K562 (cell line): ENCODE results near the gene OSBPL3. TPM values are rescaled to one million over a fixed set of nuclear protein-coding genes. Genes with fewer than 3 reads are reported as not detected.

Source experiments
- ATAC-seq: fragments of 200-7000 bp; cut with Tn5 transposase; 3 replicates; pipeline ENCODE4 v1.9.1; 2020; ENCODE audit warnings: moderate library complexity
- BruUV-seq: library from RNA; stranded (reverse); fragments of 400-500 nt; replicated peaks from 2 replicates; lab custom pipeline; 2021; lab: Mats Ljungman, UMichigan
- CTCF ChIA-PET: fragments of 300-600 bp; formaldehyde crosslinking; extraction: SDS; loops from one replicate; lab custom pipeline; 2021; ENCODE audit warnings: low intra/inter-chr PET ratio; lab: Yijun Ruan, JAX
- POLR2A ChIA-PET: fragments of 300-600, 350-650 bp; sonication (Branson Sonifier 250); formaldehyde crosslinking; extraction: SDS; loops from one replicate; lab custom pipeline; 2021; ENCODE audit warnings: antibody characterized with exemption, inconsistent platforms; lab: Yijun Ruan, JAX
- DNase-seq, 4 experiments: peaks; one replicate each; pipeline versions ENCODE4 v3.0.0 to v3.0.0-alpha.2; 2011 to 2018; ENCODE audit warnings: low spot score in 3 of 4, mixed read lengths in 3 of 4; ENCODE audit errors: extremely low read depth in 1 of 4
- FAIRE-seq: peaks from 2 replicates; lab custom pipeline; 2011; peaks lifted over from hg19 to GRCh38; lab: Jason Lieb, UNC
- H2AFZ ChIP-seq: 2 replicates; pipeline ENCODE4 v1.6.0; 2011; ENCODE audit warnings: low read depth, low read length, control low read depth, inconsistent platforms
- H3K27ac ChIP-seq: fragments of 200-600 bp; 3 replicates; pipeline ENCODE4 v1.8.0; 2011; ENCODE audit warnings: low read depth, mild to moderate bottlenecking, control low read depth, inconsistent platforms, low read length, moderate library complexity, mixed read lengths; ENCODE audit errors: extremely low read depth
- H3K27me3 ChIP-seq, 2 experiments: fragments of 300-600 bp in 1 of 2; 2 replicates in 1 of 2; 3 replicates in 1 of 2; pipeline versions ENCODE4 v1.6.0 to v1.8.0; 2011; ENCODE audit warnings: inconsistent platforms in 2 of 2, low read length in 2 of 2, mild to moderate bottlenecking in 1 of 2, mixed read lengths in 1 of 2, moderate library complexity in 1 of 2; ENCODE audit not compliant: control insufficient read depth in 2 of 2, insufficient read depth in 2 of 2
- H3K36me3 ChIP-seq: fragments of 300-600 bp; 3 replicates; pipeline ENCODE4 v1.8.0; 2011; ENCODE audit warnings: mild to moderate bottlenecking, low read length, inconsistent platforms; ENCODE audit not compliant: control insufficient read depth, insufficient read depth
- H3K4me1 ChIP-seq, 2 experiments: fragments of 200-600 bp in 1 of 2; replicated peaks in 1 of 2; 2 replicates in 1 of 2; 3 replicates in 1 of 2; pipeline versions ENCODE4 v1.5.1 to v1.8.0; 2011; ENCODE audit warnings: inconsistent platforms in 2 of 2, low read length in 2 of 2, mild to moderate bottlenecking in 1 of 2, mixed read lengths in 1 of 2, moderate library complexity in 1 of 2; ENCODE audit not compliant: control insufficient read depth in 2 of 2, insufficient read depth in 2 of 2
- H3K4me2 ChIP-seq: 2 replicates; pipeline ENCODE4 v1.6.1; 2011; ENCODE audit warnings: low read length, control low read depth, inconsistent platforms, mixed read lengths; ENCODE audit not compliant: insufficient read depth
- H3K4me3 ChIP-seq: fragments of 200-600 bp; sonication (generic), shearing (Covaris generic); 2 replicates; pipeline ENCODE4 v1.5.1; 2016; ENCODE audit warnings: control low read depth, inconsistent platforms
- H3K79me2 ChIP-seq: fragments of 200-600 bp; 3 replicates; pipeline ENCODE4 v1.8.0; 2011; ENCODE audit warnings: low read length, inconsistent platforms; ENCODE audit not compliant: control insufficient read depth, insufficient read depth
- H3K9ac ChIP-seq, 2 experiments: 2 replicates each; pipeline versions ENCODE4 v1.6.0 to v1.6.1; 2011; ENCODE audit warnings: low read depth in 2 of 2, low read length in 2 of 2, control low read depth in 1 of 2, inconsistent platforms in 1 of 2, mild to moderate bottlenecking in 1 of 2, mixed read lengths in 1 of 2; ENCODE audit not compliant: insufficient read depth in 1 of 2
- H3K9me1 ChIP-seq: one replicate; pipeline ENCODE4 v1.6.0; 2011; ENCODE audit warnings: inconsistent platforms, mild to moderate bottlenecking, low read length, moderate library complexity; ENCODE audit not compliant: control insufficient read depth, insufficient read depth
- H3K9me3 ChIP-seq: replicated peaks from 2 replicates; pipeline ENCODE4 v1.5.1; 2011; ENCODE audit warnings: low read depth, low read length, inconsistent platforms; ENCODE audit not compliant: control insufficient read depth, insufficient read depth
- H4K20me1 ChIP-seq: replicated peaks from 2 replicates; pipeline ENCODE4 v1.6.1; 2011; ENCODE audit warnings: low read length, inconsistent platforms, mixed read lengths; ENCODE audit not compliant: control insufficient read depth, insufficient read depth
- MCM5 ChIP-seq: fragments of 450-650 bp; IDR thresholded peaks from 2 replicates; pipeline ENCODE4 v1.6.1; 2016; ENCODE audit warnings: low read depth
- NFXL1 ChIP-seq: fragments of 450-650 bp; formaldehyde crosslinking; IDR thresholded peaks from 2 replicates; pipeline ENCODE4 v1.4.0; 2021; ENCODE audit warnings: mild to moderate bottlenecking
- RBFOX2 ChIP-seq: fragments of 200-400 bp; formaldehyde crosslinking; IDR thresholded peaks from 2 replicates; pipeline ENCODE4 v1.6.1; 2017; ENCODE audit warnings: low read depth, mild to moderate bottlenecking, low read length, moderate library complexity
- RBM34 ChIP-seq: fragments of 200-400 bp; formaldehyde crosslinking; IDR thresholded peaks from 2 replicates; pipeline ENCODE4 v1.6.1; 2018; ENCODE audit warnings: low read length, borderline replicate concordance; ENCODE audit not compliant: insufficient read depth
- RFX5 ChIP-seq: IDR thresholded peaks from 2 replicates; pipeline ENCODE4 v1.6.1; 2011; ENCODE audit warnings: low read depth, mild to moderate bottlenecking, improper control_type of control experiment, low read length
- SLC30A9 ChIP-seq: fragments of 250-450 bp; sonication (Bioruptor Pico); IDR thresholded peaks from 2 replicates; pipeline ENCODE4 v1.8.0; 2022; ENCODE audit warnings: mild to moderate bottlenecking, moderate library complexity
- SRF ChIP-seq, 2 experiments: fragments of 250-450, 450-650 bp in 1 of 2; sonication (Bioruptor Pico) in 1 of 2; sonication (generic) in 1 of 2; formaldehyde crosslinking; IDR thresholded peaks; 2 replicates each; pipeline versions ENCODE4 v1.5.0 to v1.5.1; 2020 to 2022; ENCODE audit warnings: mild to moderate bottlenecking in 1 of 2, missing genetic modification reagents in 1 of 2
- STAT5A ChIP-seq: IDR thresholded peaks from 2 replicates; pipeline ENCODE4 v1.6.1; 2012; ENCODE audit warnings: low read length, inconsistent platforms, borderline replicate concordance
- TAF9B ChIP-seq: fragments of 450-650 bp; IDR thresholded peaks from 2 replicates; pipeline ENCODE4 v1.6.1; 2018; ENCODE audit warnings: mild to moderate bottlenecking; ENCODE audit not compliant: partially characterized antibody
- XRCC5 ChIP-seq: fragments of 200-400 bp; formaldehyde crosslinking; IDR thresholded peaks from 2 replicates; pipeline ENCODE4 v1.6.1; 2017; ENCODE audit warnings: low read depth, mild to moderate bottlenecking, low read length
- ZNF184 ChIP-seq: sonication (generic); formaldehyde crosslinking; IDR thresholded peaks from 2 replicates; pipeline ENCODE4 v1.5.0; 2020; ENCODE audit warnings: missing genetic modification reagents
- ZSCAN32 ChIP-seq: fragments of 450-650 bp; formaldehyde crosslinking; IDR thresholded peaks from 2 replicates; pipeline ENCODE4 v1.4.0; 2020; ENCODE audit warnings: mild to moderate bottlenecking, moderate library complexity
- WGBS: fragments of 100-300 bp; shearing (Covaris generic); methylation state at CpG from one replicate; pipeline ENCODE4 v1.1.6; 2016; ENCODE audit warnings: low coverage, mixed read lengths; ENCODE audit not compliant: insufficient coverage; ENCODE audit errors: missing lambda C conversion rate; 5-methylcytosine and 5-hydroxymethylcytosine counted together
- in situ Hi-C: fragments of 300-500 bp; cut with MboI; formaldehyde crosslinking; loops from 4 replicates; pipeline ENCODE4 v1.15.0; 2018; ENCODE audit warnings: inconsistent platforms, mixed read lengths
- intact Hi-C: fragments of 100-400 bp; cut with micrococcal nuclease; formaldehyde crosslinking; loops from 2 replicates; pipeline ENCODE4 v1.14.2; 2022
- polyA plus RNA-seq, 8 experiments: library from polyadenylated mRNA; depleted of rRNA in 4 of 8; stranded (reverse) in 5 of 8; unstranded in 3 of 8; fragments of >200 nt; fragmentation: Nextera tagmentation in 2 of 8; fragmentation: Illumina TruSeq in 1 of 8; extraction: Ambion mirVana in 2 of 8; extraction: Trizol in 1 of 8; gene quantifications; 2 replicates each; pipeline versions ENCODE4 v1.2.1 to v1.2.3, GENCODE V29; 2011 to 2014; ENCODE audit warnings: inconsistent platforms in 1 of 8, missing spikeins in 1 of 8
- total RNA-seq, 7 experiments: library from RNA; depleted of rRNA in 6 of 7; stranded (reverse); fragments of >200 nt in 6 of 7; fragmentation: Illumina TruSeq in 2 of 7; extraction: Trizol in 2 of 7; gene quantifications; 2 replicates each; pipeline versions ENCODE4 v1.2.1 to v1.2.3, GENCODE V29; 2011 to 2021; ENCODE audit warnings: low replicate concordance in 1 of 7
- TF ChIP-seq, protein P1 (sequence below), 2 experiments: fragments of 450-650 bp in 1 of 2; IDR thresholded peaks; 2 replicates each; pipeline ENCODE4 v1.6.1; 2011 to 2017; ENCODE audit warnings: low read depth in 2 of 2, antibody characterized with exemption in 1 of 2, borderline replicate concordance in 1 of 2, low read length in 1 of 2, mild to moderate bottlenecking in 1 of 2, mixed read lengths in 1 of 2; ENCODE audit not compliant: control insufficient read depth in 1 of 2
- TF ChIP-seq, protein P2 (sequence below): sonication (generic); formaldehyde crosslinking; IDR thresholded peaks from 2 replicates; pipeline ENCODE4 v1.8.0; 2022; ENCODE audit warnings: missing genetic modification reagents, mild to moderate bottlenecking, moderate library complexity, borderline replicate concordance
- TF ChIP-seq, protein P3 (sequence below): fragments of 250-450 bp; sonication (Bioruptor Pico); IDR thresholded peaks from 2 replicates; pipeline ENCODE4 v1.5.0; 2020; ENCODE audit warnings: mild to moderate bottlenecking
- TF ChIP-seq, protein P4 (sequence below), 2 experiments: fragments of 450-650 bp; conservative IDR thresholded peaks; 2 replicates each; pipeline ENCODE4 v1.6.1; 2017; ENCODE audit warnings: mild to moderate bottlenecking in 2 of 2, moderate library complexity in 2 of 2

Gene OSBPL3
- total and polyA plus RNA-seq, 9 of the 15 experiments (the other 6 are each of a cell fraction or from before 2014, with no cell fraction given), result 4.8 to 37.2 (median 26.5) TPM

DNA sequence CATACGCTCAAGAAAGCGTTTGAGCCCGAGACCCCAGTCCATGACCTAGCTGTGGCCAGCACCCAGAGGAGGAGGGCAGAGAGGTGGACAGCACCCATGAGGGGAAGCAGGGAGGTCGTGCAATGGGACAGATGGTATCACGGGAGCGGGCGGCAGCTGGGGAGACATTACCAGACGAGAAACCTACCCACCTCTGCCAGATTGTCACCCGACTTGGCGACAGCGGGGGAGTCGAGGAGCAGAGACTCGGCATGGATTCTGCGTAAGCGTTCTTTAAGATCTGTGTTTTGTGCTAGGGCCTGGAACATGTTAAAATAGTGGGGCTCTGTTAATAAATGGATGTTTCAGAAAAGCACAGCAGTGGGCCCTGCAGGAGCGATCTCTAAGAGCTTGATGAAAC, 131.1 kb downstream of the OSBPL3 start:
- BruUV-seq, result no TSS peak
- Histone ChIP-seq H3K36me3 (peaks cover 40% of the 10 kb centered on the region; the same call in 2 of the 3 replicates), H3K27ac (no peak overlapping the region), H4K20me1 (no peaks in the 10 kb centered on the region), H3K4me1 (no peaks in the 10 kb centered on the region; a peak in 1 of 5 replicates), H3K27me3 (no peaks in the 10 kb centered on the region), H3K9ac (0 out of 4 replicates have a peak overlapping the region, but pooled peaks of 1 of the 2 experiments have one; percentile 29), H3K4me2 (no peak overlapping the region), H3K9me1 (no peaks in the 10 kb centered on the region), H3K79me2 (no peaks in the 10 kb centered on the region), H3K9me3 (no peaks in the 10 kb centered on the region), H2AFZ (no peak overlapping the region), H3K4me3 (no peak overlapping the region)
- intact Hi-C loops, result no loop called here
- ChIA-PET POLR2A (no interaction called here), CTCF (no interaction called here)
- DNase-seq (no peak), FAIRE-seq (no peak), ATAC-seq (no peak)
- WGBS, result 90% methylated on average over 13 of the region's 16 CpGs
- in situ Hi-C loops, result no loop called here
- TF ChIP-seq, protein P1, sequence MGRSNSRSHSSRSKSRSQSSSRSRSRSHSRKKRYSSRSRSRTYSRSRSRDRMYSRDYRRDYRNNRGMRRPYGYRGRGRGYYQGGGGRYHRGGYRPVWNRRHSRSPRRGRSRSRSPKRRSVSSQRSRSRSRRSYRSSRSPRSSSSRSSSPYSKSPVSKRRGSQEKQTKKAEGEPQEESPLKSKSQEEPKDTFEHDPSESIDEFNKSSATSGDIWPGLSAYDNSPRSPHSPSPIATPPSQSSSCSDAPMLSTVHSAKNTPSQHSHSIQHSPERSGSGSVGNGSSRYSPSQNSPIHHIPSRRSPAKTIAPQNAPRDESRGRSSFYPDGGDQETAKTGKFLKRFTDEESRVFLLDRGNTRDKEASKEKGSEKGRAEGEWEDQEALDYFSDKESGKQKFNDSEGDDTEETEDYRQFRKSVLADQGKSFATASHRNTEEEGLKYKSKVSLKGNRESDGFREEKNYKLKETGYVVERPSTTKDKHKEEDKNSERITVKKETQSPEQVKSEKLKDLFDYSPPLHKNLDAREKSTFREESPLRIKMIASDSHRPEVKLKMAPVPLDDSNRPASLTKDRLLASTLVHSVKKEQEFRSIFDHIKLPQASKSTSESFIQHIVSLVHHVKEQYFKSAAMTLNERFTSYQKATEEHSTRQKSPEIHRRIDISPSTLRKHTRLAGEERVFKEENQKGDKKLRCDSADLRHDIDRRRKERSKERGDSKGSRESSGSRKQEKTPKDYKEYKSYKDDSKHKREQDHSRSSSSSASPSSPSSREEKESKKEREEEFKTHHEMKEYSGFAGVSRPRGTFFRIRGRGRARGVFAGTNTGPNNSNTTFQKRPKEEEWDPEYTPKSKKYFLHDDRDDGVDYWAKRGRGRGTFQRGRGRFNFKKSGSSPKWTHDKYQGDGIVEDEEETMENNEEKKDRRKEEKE (IDR thresholded peaks at IDR 0.05; ENCODE audit: borderline replicate concordance in 1 of 2, control insufficient read depth in 1 of 2, low read depth in 2 of 2, low read length in 1 of 2), result no peak
- TF ChIP-seq, protein P2, sequence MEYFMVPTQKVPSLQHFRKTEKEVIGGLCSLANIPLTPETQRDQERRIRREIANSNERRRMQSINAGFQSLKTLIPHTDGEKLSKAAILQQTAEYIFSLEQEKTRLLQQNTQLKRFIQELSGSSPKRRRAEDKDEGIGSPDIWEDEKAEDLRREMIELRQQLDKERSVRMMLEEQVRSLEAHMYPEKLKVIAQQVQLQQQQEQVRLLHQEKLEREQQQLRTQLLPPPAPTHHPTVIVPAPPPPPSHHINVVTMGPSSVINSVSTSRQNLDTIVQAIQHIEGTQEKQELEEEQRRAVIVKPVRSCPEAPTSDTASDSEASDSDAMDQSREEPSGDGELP (CRISPR knock-in tag), result no peak
- no peak for TF ChIP-seq XRCC5
- no peak for TF ChIP-seq ZNF184 (CRISPR knock-in tag)
- TF ChIP-seq, protein P3, sequence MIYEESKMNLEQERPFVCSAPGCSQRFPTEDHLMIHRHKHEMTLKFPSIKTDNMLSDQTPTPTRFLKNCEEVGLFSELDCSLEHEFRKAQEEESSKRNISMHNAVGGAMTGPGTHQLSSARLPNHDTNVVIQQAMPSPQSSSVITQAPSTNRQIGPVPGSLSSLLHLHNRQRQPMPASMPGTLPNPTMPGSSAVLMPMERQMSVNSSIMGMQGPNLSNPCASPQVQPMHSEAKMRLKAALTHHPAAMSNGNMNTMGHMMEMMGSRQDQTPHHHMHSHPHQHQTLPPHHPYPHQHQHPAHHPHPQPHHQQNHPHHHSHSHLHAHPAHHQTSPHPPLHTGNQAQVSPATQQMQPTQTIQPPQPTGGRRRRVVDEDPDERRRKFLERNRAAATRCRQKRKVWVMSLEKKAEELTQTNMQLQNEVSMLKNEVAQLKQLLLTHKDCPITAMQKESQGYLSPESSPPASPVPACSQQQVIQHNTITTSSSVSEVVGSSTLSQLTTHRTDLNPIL, result no peak
- TF ChIP-seq MCM5, result no peak
- TF ChIP-seq, protein P4, sequence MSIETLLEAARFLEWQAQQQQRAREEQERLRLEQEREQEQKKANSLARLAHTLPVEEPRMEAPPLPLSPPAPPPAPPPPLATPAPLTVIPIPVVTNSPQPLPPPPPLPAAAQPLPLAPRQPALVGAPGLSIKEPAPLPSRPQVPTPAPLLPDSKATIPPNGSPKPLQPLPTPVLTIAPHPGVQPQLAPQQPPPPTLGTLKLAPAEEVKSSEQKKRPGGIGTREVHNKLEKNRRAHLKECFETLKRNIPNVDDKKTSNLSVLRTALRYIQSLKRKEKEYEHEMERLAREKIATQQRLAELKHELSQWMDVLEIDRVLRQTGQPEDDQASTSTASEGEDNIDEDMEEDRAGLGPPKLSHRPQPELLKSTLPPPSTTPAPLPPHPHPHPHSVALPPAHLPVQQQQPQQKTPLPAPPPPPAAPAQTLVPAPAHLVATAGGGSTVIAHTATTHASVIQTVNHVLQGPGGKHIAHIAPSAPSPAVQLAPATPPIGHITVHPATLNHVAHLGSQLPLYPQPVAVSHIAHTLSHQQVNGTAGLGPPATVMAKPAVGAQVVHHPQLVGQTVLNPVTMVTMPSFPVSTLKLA (conservative IDR thresholded peaks at IDR 0.05), result no peak
- no peak for TF ChIP-seq SRF (CRISPR knock-in tag; IDR thresholded peaks at IDR 0.05)
- no peak for TF ChIP-seq RBM34
- no peak for TF ChIP-seq RFX5
- no peak for TF ChIP-seq NFXL1 (CRISPR knock-in tag)
- no peak for TF ChIP-seq RBFOX2
- TF ChIP-seq TAF9B, result no peak
- no peak for TF ChIP-seq SLC30A9 (CRISPR knock-in tag)
- no peak for TF ChIP-seq STAT5A
- TF ChIP-seq ZSCAN32 (CRISPR knock-in tag), result no peak
